GM18519 (cell line): ENCODE measurements around the gene ASXL1.
"Not testable (repeated sequence)": the region's sequence is repeated elsewhere in the genome, so short reads cannot be mapped to it uniquely, and the experiment has no call there.

Source experiments
- ATAC-seq: cut with Tn5 transposase; IDR thresholded peaks from one replicate; pipeline ENCODE4 v1.9.1; 2021; ENCODE audit warnings: mild to moderate bottlenecking, moderate library complexity; ENCODE audit not compliant: unreplicated experiment, low FRiP score

ASXL1 gene

DNA sequence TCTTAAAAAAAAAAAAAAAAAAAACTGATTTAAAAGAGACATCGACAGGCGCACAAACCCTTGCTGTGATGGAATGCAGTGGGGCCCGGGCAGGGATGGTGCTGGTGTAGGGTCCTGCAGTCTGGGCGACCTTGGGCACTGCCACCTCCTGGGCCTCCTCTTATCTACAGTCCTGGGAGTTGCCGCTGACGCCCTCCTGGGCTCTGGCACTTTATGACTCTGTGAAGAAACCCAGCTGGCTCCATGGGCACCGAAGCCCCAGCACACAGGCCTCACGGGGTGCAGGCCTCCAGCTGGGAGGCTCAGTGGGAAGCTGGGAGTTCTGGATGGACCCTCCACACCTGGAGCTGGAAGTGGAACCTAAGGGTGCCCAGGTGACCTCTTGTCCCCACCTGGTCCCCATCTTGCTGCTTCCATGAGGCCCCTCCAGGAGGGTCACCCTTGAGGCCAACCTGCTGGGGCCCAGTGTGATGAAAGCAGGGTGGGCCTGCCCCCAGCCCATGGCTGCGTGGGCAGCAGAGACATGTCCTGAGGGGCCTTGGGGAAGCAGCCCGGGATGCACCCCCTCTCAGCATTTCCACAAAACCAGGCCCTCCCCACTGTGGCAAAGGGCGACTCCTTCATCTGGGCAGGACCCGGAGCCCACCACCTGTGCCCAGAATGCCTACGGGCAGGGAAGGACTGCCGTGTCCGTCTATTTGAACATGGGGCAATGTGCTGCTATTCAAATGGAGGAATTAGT lies 104.9 kb downstream of the ASXL1 start:
- ATAC-seq: no peak

DNA sequence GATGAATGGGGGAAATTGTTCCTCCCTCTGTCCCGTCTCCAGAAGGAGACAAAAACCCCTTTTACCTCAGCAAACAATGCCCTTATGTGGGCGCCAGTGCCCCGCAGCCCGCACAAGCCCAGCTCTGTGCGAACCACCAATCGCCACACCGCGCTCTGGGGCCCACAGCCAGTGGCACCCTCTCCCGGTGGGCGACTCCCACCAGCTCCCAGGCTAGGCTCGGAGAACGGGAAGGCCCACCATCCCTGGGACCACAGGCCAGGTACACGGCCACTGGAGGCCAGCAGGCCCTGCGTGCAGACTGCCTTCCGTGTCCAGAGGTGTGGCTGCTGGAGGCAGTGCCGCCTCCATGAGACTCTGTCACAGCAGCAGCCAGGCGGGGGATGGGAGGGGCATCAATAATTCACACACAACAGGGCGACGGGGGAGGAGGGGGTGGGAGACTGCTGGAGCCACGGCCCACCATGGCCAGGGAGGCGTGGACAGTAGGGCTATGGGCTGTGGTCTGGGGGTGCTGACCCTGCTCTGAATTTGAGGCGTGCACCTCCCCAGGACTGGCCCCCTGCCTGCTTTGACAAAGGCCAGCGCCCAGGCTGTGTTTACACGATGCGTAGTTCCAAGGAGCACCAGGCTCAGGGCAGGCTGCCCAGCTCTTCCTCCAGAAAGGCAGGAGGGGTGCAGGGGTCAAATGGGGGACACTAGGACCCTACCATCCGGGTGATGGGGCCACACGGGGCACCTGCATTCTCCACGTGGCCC lies 105.7 kb downstream of the ASXL1 start:
- ATAC-seq: no peak

DNA sequence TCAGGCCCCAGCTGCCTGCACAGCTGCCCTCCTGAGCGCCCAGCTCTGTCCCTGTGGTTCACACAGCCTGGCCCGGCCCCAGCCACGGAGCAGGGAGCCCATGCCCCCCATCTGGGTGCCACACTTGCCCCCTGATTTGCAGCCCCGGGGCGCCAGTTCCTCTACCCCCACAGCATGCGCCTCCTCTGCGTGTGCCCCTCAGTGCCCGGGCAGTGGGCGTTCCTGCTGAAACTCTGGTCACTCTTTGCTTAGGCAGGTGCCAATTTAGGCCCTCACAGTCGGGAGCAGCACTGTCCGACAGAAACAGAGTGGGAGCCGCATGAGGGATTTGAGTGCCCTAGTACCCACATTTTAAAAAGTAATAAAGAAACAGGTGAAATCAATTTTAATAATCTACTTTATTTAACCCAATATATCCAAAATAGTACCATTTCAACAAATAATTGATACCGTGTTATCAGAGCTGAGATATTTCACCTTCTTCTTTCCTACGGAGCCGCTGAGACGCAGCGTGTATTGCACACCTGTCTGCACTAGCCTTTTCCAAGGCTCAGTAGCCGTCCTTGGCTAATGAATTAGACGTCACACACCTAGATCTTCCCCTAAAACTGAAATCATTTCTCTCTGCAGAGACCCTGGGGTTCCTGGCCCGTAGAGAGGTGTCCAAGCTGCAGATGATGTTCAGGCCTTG lies 106.4 kb downstream of the ASXL1 start:
- no peak for ATAC-seq

- no peak for ATAC-seq
Observed at GRCh38 chr20:32465092-32465900, 107.2 kb downstream of the ASXL1 start.

- not testable (repeated sequence) for ATAC-seq
Observed at GRCh38 chr20:32465901-32466675, 108.0 kb downstream of the ASXL1 start.

DNA sequence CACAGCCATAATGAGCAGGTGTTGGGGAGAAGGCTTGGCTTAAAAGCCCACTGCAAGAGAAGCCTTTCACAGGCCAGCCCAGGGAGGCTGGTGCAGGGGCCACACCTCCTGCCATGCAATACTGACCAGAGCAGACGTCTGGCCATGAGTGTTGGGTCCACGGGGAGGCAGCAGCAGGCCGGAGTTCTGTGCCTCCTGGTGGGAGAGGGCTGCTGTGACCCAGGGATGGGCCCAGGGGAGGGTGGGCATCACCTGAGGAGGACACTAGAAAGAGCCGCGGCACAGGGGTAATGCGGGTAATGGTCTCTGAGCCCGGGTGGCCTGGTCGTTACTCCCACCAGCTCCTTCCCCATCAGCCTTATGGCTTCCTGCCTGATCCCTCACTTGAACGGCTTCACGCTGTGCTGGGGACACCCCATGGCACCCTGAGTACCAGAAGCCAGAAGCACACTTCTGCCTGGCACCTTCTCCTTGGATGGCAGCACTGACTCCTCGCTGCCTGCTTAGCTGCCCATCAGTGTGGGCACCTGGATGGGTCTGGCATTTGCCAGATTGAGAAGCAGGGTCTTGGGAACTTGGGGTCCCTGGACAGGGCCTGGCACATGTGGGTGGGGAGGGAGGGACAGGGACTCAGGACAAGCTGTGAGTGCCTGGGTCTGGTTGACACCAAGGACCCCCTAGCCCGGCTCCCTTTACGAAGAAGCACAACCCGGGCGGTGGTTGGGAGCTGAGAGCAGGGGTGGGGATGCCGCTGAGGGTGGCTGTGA lies 108.8 kb downstream of the ASXL1 start:
- ATAC-seq: no peak

DNA sequence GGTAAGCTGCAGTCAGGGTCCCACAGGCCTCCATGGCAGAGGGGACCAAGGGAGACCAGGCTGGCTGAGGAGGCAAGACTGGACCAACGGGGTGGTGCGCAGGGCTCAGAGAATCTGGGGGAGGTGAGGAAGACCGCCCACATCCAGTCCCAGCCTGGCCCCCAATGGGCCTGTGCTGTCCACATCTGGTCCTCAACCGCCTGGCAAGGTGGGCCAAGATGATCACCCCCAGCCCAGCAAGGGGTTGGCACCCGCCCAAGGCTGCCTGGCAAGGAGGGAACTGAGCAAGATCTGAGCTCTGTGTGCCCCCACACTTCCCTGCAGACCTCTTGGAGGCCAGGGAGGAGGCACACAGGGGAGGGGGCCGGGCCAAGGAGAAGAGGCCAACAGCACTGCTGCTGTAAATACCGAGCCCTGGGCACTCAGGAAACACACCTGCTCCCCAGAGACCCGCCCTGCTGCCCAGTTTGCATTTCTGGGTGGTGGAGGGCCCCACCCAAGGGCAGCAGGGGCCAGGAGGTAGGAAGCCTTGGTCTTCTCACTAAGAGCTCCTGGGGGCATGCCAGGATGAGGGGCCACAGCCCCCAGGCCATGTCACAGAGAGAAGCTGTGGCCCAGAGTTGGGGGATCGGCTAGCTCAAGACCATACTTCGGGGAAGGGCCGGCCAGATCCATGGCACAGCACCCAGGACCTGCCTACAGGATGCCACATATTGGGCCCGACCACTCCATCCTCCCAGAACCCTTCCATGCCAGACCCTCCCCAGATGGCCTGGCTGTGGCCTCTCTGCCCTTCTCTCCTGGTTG lies 109.6 kb downstream of the ASXL1 start:
- ATAC-seq: no peak

DNA sequence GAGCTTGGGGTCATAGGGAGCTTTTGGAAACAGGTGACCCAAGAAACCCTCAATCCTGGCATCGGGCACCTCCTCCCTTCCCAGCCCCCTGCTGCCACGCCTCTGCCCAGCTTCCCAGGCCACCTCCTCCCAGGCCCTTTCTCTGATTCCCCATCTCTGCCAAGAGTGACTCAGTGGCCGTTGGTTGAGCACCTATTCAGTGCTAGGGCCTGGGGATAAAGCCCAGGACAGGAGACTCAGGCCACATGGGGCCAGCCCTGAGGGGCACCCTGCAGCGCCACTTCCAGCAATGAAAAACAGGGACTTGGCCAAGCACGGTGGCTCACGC lies 110.1 kb downstream of the ASXL1 start:
- no peak for ATAC-seq

DNA sequence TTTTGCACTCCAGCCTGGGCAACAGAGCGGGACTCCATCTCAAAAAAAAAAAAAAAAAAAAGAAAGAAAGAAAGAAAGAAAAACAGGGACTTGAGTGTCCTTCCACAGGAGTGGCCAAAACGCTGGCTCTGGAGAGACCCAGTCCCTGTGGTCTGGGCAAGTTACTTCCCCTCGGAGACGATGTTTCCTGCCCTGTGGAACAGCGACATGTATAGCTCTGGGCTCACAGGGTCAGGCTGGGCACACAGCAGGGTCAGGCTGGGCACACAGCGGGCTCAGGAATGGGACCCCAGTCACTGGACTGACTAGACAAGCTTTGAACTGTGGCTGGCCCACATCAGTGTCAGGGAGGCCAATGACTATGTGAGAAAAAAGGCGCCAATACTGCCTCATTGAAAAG lies 110.7 kb downstream of the ASXL1 start:
- no peak for ATAC-seq

DNA sequence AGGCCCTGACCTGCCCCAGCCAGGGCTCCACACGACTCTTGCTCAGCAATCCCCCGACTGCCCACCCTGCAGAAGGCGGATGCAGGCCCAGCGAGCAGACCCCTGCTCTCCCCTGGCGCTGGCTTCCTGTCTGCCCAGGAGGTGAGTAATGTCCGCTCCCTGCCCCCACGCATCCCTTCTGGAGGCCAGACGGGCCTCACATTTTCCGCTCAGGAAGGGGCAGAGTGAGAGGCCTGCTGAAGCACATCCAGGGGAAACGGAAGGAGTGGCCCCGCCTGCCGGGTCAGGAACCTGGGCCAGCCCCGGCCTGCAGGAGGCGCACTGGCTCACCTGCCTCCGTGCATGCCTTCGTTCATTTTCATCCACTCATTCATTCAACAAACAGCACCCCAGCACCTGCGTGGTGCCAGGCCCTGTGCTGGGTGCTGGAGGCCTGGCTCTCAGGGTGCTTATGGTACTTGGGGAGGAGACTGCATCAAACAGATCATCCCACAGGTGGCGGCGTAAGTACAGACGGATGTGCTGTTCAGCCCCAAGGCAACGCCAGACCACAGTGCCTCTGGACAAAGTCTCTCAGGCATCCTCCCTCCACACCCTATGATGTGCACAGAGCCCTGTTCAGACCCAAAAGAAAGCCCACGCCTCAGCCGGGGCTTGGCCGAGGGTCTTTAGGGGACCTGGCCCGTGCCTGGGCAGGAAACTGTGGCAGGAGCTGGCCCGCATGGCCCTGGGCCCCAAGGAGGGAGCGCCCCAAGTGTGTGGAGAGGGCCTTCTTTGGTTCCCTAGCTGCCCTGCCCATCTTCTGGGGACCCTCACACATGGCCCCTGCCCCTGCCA lies 112.1 kb downstream of the ASXL1 start:
- no peak for ATAC-seq

DNA sequence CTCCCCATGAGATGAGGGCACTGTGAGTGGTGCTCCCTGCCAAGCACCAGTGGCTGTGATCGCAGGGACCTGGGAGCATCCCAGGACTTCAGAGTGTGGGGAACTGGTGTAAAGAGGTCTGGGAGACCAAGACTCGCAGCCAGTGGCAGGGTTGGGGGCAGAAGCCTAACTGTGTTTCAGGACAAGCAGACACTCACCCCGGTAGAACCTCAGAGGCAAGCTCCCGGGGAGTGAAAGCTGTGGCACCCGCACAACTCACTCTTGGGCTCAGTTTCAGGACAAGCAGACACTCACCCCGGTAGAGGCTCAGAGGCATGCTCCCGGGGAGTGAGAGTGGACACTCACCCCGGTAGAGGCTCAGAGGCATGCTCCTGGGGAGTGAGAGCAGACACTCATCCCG lies 112.8 kb downstream of the ASXL1 start:
- no peak for ATAC-seq

- ATAC-seq: no peak
Observed at GRCh38 chr20:32472581-32473207, 114.6 kb downstream of the ASXL1 start.

GRCh38 chr20:32473231-32474008 lies 115.3 kb downstream of the ASXL1 start:
- no peak for ATAC-seq

- ATAC-seq: no peak
Observed at GRCh38 chr20:32474009-32474716, 116.0 kb downstream of the ASXL1 start.

GRCh38 chr20:32474717-32474966 lies 116.5 kb downstream of the ASXL1 start:
- ATAC-seq: no peak
